G401 (cell line): ENCODE data around the gene SEPTIN10. TPM values are rescaled to one million over a fixed set of nuclear protein-coding genes. Genes with fewer than 3 reads are reported as not detected.
"Not testable (repeated sequence)": the region's sequence is repeated elsewhere in the genome, so short reads cannot be mapped to it uniquely, and the experiment has no call there.

Source experiments
- DNase-seq: peaks from one replicate; pipeline ENCODE4 v3.0.0-alpha.2; 2015; ENCODE audit warnings: low spot score
- in situ Hi-C: cut with HindIII; loops from 2 replicates; pipeline ENCODE4 v1.10.0; 2016; ENCODE audit warnings: low sequenced_read_pairs, mixed read lengths
- total RNA-seq: library from RNA; depleted of rRNA; stranded (reverse); fragments of >200 nt; shearing (Covaris generic); gene quantifications from 2 replicates; pipeline ENCODE4 v1.2.3, GENCODE V29; 2014; rRNA removed

The SEPTIN10 gene
- total RNA-seq, result 6.4 and 12.3 TPM in 2 replicates

DNA sequence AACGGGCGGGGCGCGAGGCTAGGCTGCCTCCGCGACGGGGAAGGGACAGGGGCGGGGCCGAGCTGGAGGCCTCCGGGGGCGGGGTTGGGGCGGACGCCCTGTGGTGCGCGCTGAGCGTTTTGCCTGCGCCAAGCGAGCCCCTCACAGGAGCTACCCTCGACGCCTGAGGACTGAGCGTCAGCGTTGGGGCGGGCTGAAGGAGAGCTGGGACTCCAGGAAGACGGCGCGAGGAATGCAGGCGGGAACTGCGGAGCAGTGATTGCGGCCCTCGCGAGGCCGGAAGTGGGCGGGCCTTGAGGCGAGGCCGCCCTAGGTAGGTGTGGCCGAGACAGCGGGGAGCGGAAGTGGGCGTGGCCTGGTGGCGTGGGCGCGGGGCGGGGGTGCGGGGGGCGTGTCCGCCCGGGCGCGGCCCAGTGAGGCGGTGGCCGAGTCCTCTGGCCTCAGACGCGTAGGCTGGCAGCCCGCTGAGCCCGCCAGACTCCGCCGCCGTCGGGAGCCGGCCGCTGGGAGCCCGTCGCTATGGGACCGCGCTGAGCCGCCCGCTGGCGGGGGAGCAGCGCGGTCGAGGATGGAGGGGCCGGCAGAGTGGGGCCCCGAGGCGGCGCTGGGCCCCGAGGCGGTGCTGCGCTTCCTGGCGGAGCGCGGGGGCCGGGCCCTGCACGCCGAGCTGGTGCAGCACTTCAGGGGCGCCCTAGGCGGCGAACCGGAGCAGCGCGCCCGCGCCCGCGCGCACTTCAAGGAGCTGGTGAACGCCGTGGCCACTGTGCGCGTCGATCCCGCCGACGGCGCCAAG is at the start of gene SEPTIN10, which contains the start of gene SOWAHC:
Gene SEPTIN10, minus strand, starts transcription at position 45 of the 793 bp plus-strand sequence. CDS start 139 bp downstream, outside the sequence.
Gene SOWAHC, plus strand, starts transcription at position 443 of the 793 bp plus-strand sequence. Its CDS starts 126 bp downstream, at position 569.
- in situ Hi-C loops, result no loop called here
- DNase-seq, result peak; percentile 33

GRCh38 chr2:109662889-109663288 is 49.1 kb upstream of the SEPTIN10 start:
- DNase-seq, result no peak
- in situ Hi-C loops, result no loop called here

- in situ Hi-C loops, result no loop called here
- DNase-seq, result peak; percentile 51
Measured at GRCh38 chr2:109660046-109660860, 46.5 kb upstream of the SEPTIN10 start.

DNA sequence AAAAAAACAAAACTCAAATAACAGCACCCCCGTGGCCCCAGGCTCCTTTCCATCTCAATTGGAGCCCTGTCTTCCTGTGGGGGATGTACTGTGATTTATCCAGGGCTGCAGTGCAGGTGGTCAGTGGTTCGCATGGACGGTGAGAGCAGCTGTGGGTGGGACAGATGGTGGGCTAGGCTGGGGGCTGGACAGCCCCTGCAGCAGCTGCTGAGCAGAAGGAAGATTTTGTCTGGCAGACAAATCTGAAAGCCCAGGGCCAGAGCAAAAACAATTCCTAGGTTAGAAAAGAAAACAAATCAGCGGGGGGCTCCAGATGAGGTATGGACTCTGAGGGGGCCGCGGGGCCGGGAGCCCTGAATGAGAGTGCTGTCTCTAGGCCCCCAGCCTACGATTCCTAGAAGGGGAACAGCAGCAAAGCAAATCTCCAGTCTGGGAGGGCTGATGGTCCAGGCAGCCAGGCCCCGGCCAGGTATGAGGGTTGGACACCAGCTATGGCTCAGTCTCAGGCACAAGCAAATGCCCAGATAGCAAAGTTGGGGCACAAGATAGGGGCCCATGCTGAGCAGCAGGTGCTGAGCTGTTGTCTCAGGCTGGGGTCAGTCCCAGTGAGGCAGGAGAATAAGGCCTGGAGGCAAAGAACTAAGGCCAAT is 45.8 kb upstream of the SEPTIN10 start:
- in situ Hi-C loops, result no loop called here
- no peak for DNase-seq

GRCh38 chr2:109655287-109655686 is 41.5 kb upstream of the SEPTIN10 start:
- DNase-seq, result no peak
- in situ Hi-C loops, result no loop called here

GRCh38 chr2:109654326-109655050 is 40.7 kb upstream of the SEPTIN10 start:
- no peak for DNase-seq
- in situ Hi-C loops, result no loop called here

DNA sequence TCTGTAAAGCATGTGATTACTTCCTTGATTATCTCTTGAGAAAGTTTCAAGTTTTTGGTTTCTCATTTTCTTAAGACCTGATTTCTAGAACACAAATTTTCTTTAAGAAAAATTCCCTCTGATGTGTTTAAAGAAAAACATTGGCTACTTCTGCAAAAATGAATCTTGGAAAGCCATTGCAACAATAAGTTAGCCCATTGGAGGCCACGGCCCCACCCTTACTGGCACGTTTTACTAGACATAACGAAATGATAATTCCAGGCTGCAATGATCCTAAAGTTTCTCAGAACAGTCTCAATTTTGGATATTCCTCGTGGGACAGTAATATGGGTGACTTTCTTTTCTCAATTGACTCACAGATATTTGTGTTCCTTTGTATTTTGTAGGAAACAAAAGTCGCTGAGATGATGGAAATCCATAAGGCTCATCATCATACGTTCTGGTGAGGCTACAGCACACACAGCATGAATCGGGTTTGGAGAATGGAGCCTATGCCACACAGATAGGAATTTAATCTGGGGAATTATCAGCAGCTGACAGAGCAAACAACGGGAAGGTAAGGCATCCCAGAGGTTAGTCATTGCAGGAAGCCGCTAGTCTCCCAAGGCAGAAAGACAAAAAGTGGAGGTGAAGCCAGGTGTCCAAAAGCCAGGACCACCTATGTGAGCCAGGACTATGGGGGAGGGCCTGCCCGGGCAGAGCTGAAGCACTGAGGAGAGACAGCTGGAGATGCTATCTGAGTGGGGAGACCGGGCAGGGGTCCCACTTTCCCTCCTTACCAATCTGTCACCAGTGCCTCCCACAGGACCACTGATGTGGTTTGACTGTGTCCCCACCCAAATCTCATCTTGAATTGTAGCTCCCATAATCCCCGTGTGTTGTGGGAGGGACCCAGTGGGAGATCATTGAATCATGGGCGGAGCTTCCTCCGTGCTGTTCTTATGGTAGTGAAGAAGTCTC is 36.2 kb upstream of the SEPTIN10 start:
- no peak for DNase-seq
- in situ Hi-C loops, result no loop called here

DNA sequence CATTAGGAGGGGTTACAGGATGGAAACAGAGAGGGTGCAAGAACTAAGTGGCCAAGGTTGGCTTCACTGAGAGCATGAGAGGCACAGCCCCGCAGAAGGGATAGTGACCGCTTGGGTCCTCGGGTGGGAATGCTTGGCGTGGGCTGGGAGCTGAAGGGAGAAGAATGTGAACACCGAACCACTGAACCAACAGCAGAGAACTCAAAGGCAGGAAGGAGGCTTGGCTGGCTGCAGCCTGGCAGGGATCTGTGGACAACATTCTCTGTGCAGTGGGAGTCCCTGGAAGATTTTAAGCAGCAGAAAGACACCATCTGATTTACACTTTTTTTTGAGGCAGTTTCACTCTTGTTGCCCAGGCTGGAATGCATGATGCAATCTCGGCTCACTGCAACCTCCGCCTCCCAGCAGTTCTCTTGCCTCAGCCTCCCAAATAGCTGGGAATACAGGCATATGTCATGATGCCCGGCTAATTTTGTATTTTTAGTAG is 34.3 kb upstream of the SEPTIN10 start:
- DNase-seq, result no peak
- in situ Hi-C loops, result no loop called here

GRCh38 chr2:109647636-109648035 is 33.9 kb upstream of the SEPTIN10 start:
- in situ Hi-C loops, result no loop called here
- no peak for DNase-seq

GRCh38 chr2:109646961-109647360 is 33.2 kb upstream of the SEPTIN10 start:
- in situ Hi-C loops, result no loop called here
- no peak for DNase-seq

DNA sequence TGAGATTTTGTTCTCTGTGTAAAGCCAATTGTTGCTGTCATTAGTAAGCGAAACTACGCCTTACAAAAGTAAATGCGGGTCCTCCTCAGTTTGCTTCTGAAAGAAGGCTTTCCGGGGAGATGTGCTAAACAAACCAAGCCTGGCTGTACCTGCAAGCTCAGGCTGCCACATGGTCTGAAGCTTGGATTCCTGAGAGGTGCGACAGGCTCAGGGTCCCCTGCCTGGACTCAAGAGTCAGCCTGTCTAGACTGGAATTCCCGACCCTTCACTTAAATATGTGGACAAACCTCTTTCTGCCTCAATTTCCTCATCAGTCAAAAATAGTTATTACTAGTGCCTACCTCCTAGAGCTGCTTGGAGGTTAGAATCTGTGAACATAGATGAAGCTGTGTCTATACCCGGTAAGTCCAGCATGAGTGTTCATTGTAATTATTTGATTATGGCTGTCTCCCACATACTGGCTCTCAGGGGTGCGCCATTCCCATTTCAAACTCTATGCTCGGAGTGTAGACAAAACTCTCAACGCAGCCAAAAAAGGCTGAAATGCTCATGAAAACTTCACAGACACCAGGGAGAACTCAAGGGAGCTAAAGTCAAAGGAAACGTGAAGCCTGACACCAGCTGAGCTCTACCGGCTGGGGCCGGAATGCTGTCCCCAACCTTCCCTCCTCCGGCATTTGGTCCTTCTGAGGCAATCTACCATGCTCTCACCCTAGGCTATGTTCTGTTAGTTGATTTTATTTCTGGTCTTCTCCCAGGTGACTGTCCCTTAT is 31.8 kb upstream of the SEPTIN10 start:
- no peak for DNase-seq
- in situ Hi-C loops, result no loop called here

DNA sequence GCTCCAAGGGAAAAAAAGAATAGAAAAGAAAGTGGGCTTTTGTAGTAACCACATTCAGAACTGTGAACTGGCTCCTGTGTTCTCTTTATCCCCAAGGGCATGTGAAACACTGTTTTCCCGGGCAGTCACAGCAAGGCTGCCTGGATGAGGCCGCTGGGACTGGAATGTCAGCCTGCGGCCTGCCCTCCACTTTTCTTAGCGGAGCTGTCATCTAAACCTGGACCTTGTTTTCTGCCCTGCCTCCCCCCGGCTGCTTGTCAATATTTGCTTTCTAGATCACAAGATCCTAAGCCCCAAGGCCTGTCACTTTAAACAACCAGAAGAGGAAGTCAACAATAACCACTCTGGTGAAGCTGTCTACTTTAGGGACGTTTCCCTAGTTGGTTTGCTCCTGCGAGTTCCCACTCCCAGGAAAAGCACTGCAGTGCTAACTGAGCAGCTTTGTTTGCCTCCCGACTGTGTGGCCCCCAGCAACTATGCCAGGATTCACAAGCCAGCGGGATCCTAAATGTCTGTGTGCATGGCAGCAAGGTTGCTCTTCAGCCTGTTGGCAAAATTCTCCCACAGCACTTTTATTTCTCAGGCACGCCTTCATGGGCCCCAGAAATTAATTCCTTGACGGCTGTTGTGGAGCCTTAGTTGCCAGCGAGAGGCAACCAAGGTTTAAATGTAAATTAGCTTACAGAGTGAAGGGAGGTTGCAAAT is 31.0 kb upstream of the SEPTIN10 start:
- no peak for DNase-seq

GRCh38 chr2:109640000-109640399 is 26.2 kb upstream of the SEPTIN10 start:
- DNase-seq, in situ Hi-C loops: not testable (repeated sequence)

More for the DNA sequence above, 31.0 kb upstream of the SEPTIN10 start:
- in situ Hi-C loops, result no loop called here

DNA sequence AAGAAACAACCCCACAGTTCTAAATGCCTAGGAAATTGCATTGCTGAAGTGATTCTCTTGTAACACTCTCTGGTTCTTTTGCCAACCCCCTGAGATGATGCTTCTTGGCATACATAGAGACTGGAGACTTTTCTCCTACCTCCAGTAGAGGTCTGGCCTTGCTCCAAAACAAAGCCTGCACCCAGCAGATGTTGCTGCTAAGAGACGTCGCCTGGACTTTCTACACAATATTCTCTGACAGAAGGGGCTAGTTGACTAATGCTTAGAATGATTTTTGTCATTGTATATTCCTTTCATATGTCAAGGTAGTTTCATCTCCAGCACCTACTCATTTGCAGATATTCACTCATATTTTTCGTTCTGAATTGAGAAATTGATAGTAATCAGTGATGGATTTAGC is 25.0 kb upstream of the SEPTIN10 start:
- in situ Hi-C loops, result no loop called here
- no peak for DNase-seq

DNA sequence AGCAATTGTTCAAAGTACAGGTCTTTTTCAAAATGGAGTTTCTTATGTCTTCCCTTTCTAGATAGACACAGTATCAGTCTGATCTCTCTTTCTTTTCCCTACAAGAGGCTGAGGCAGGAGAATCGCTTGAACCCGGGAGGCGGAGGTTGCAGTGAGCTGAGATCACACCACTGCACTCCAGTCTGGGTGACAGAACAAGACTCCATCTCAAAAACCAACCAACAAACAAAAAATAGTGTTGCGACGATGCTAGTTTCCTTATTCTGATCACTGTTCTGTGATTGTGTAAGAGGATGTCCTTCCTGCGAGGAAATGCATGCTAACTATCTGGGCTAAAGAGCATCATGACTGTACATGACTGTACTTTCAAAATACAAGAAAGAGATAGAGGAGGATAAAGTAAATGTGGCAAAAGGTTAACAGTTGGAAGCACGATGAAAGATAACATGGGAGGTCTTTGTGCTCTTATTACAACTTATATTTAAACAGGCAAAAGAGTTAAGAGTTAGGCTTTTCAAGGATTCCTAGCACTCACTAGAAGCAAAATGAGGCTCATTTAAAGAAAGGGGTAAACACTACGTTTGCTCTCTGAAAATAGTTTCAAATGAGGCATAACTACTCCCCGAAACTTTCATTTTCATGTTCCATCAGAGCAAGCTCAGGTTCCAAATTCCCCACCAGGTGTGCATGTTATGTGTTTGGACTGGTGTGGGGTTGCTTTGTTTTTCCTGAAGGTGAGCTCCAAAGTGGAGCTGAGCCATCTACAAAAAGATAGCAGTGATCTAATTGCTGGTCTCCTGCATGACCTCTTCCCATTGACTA is 24.2 kb upstream of the SEPTIN10 start:
- in situ Hi-C loops, result no loop called here
- DNase-seq, result no peak

DNA sequence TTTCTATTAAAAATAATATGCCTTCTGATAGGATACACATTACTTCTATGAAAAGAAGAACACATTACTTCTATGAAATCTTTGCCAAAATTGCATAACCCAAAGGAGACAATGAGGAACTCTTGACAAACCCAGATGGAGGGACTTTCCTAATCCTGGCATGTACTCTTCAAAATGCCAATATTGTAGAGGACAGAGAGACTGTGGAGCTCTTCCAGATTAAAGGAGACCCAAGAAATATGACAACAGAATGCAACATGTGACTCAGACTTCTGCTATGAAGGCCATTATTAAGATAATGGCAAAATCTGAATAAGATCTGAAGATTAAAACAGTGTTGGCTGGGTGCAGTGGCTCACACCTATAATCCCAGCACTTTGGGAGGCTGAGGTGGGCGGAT is 22.6 kb upstream of the SEPTIN10 start:
- in situ Hi-C loops, result no loop called here
- no peak for DNase-seq
